ENCODE results near the gene CD83. TPM values are rescaled to one million over a fixed set of nuclear protein-coding genes. Genes with fewer than 3 reads are reported as not detected.

CD83 gene
- polyA plus RNA-seq, 12 donors = 8.4 to 18.2 (median 11.6) TPM; not detected in 1

GRCh38 chr6:14088600-14089192 is 28.9 kb upstream of the CD83 start:
- no peak for DNase-seq

GRCh38 chr6:14089224-14089623 is 28.3 kb upstream of the CD83 start:
- DNase-seq = no peak

GRCh38 chr6:14091339-14091978 is 26.1 kb upstream of the CD83 start:
- DNase-seq = no peak

GRCh38 chr6:14092316-14092715 is 25.3 kb upstream of the CD83 start:
- DNase-seq = no peak

GRCh38 chr6:14092838-14093789 is 24.5 kb upstream of the CD83 start:
- DNase-seq = peak; percentile 46

- DNase-seq = no peak
Measured at GRCh38 chr6:14094721-14095120, 22.9 kb upstream of the CD83 start.

- no peak for DNase-seq
Measured at GRCh38 chr6:14095437-14095836, 22.1 kb upstream of the CD83 start.

GRCh38 chr6:14100138-14100537 is 17.4 kb upstream of the CD83 start:
- DNase-seq = no peak

- DNase-seq = no peak
Measured at GRCh38 chr6:14100966-14101365, 16.6 kb upstream of the CD83 start.

- DNase-seq = no peak
Measured at GRCh38 chr6:14102383-14102782, 15.2 kb upstream of the CD83 start.

- no peak for DNase-seq
Measured at GRCh38 chr6:14105547-14105946, 12.0 kb upstream of the CD83 start.

- DNase-seq = no peak
Measured at GRCh38 chr6:14107000-14107399, 10.6 kb upstream of the CD83 start.

- DNase-seq = no peak
Measured at GRCh38 chr6:14107711-14108494, 9.7 kb upstream of the CD83 start.

GRCh38 chr6:14108571-14109410 is 8.8 kb upstream of the CD83 start:
- no peak for DNase-seq

GRCh38 chr6:14109411-14109826 is 8.2 kb upstream of the CD83 start:
- DNase-seq = no peak

GRCh38 chr6:14110001-14110818 is 7.4 kb upstream of the CD83 start:
- DNase-seq = no peak

GRCh38 chr6:14113976-14114375 is 3.6 kb upstream of the CD83 start:
- no peak for DNase-seq

GRCh38 chr6:14118091-14118439 is 493 bp downstream of the CD83 start:
- DNase-seq = no peak

GRCh38 chr6:14118446-14118845 is 874 bp downstream of the CD83 start:
- no peak for DNase-seq

- DNase-seq = no peak
Measured at GRCh38 chr6:14119784-14120183, 2.2 kb downstream of the CD83 start.

Data from muscle of arm (tissue), 12 donors.